CMK (cell line): ENCODE results near the gene SF1.
A peak's percentile ranks its signal among the peaks of the same experiment; 100 is the strongest.
"Not testable (repeated sequence)": the region's sequence is repeated elsewhere in the genome, so short reads cannot be mapped to it uniquely, and the experiment has no call there.

Source experiments
- DNase-seq: peaks from one replicate; pipeline ENCODE4 v3.0.0-alpha.2; 2010; ENCODE audit warnings: low read depth

SF1 gene

GRCh38 chr11:64778473-64779298 is at the start of gene SF1:
TSS of gene SF1 (minus strand) at chr11:64778542. CDS start at chr11:64778392, 150 bp downstream.
- DNase-seq, result peak; percentile 96

- no peak for DNase-seq
These were observed 49.1 kb upstream of the SF1 start for GRCh38 chr11:64827451-64827839.

- DNase-seq, result no peak
These were observed 48.5 kb upstream of the SF1 start for GRCh38 chr11:64826578-64827450.

GRCh38 chr11:64826062-64826461 is 47.7 kb upstream of the SF1 start:
- no peak for DNase-seq

- no peak for DNase-seq
These were observed 45.3 kb upstream of the SF1 start for GRCh38 chr11:64823568-64824119.

- no peak for DNase-seq
These were observed 39.1 kb upstream of the SF1 start for GRCh38 chr11:64817476-64817875.

- DNase-seq, result not testable (repeated sequence)
These were observed 37.1 kb upstream of the SF1 start for GRCh38 chr11:64815433-64815832.

GRCh38 chr11:64814712-64815187 is 36.4 kb upstream of the SF1 start:
- no peak for DNase-seq

- no peak for DNase-seq
These were observed 35.5 kb upstream of the SF1 start for GRCh38 chr11:64813826-64814225.

GRCh38 chr11:64810891-64811272 is 32.5 kb upstream of the SF1 start:
- no peak for DNase-seq

- DNase-seq, result peak; percentile 81
These were observed 32.0 kb upstream of the SF1 start, which contains the start of gene MEN1 for GRCh38 chr11:64810271-64810890. TSS of gene MEN1 (minus strand) at chr11:64810551. CDS start at chr11:64810109, 442 bp downstream.

GRCh38 chr11:64809781-64810241 is 31.5 kb upstream of the SF1 start:
- DNase-seq, result no peak

- DNase-seq, result no peak
These were observed 27.1 kb upstream of the SF1 start for GRCh38 chr11:64805481-64805880.

GRCh38 chr11:64804346-64805210 is 26.2 kb upstream of the SF1 start:
- no peak for DNase-seq

- DNase-seq, result no peak
These were observed 25.6 kb upstream of the SF1 start for GRCh38 chr11:64803846-64804345.

GRCh38 chr11:64803158-64803845 is 25.0 kb upstream of the SF1 start, which contains the start of gene MAP4K2:
TSS of gene MAP4K2 (minus strand) at chr11:64803214. CDS start at chr11:64803149, 65 bp downstream.
- no peak for DNase-seq

- DNase-seq, result no peak
These were observed 24.2 kb upstream of the SF1 start for GRCh38 chr11:64802370-64803157.

- no peak for DNase-seq
These were observed 23.4 kb upstream of the SF1 start for GRCh38 chr11:64801561-64802369.
